Measurements from ENCODE around the gene PPP2R2D. TPM values are rescaled to one million over a fixed set of nuclear protein-coding genes. Genes with fewer than 3 reads are reported as not detected.
A peak's percentile ranks its signal among the peaks of the same experiment; 100 is the strongest.

Gene PPP2R2D
- total RNA-seq, 1 experiment from 2014 or later, result 33.2 TPM

GRCh38 chr10:132007681-132008080 is 106.9 kb downstream of the PPP2R2D start:
- no peak for ATAC-seq
- Mint-ChIP-seq H3K9me3 (peaks cover 14% of the 10 kb centered on the region), H3K27me3 (ENCODE audit: low read depth) (no peaks in the 10 kb centered on the region), H3K4me1 (peaks cover 69% of the 10 kb centered on the region), H3K27ac (peak overlapping the region; percentile 67), H3K36me3 (peaks cover 15% of the 10 kb centered on the region), H3K4me3 (no peak overlapping the region)
- TF ChIP-seq CBFB (CRISPR knock-in tag; IDR thresholded peaks at IDR 0.05; ENCODE audit: low read depth) (no peak), E2F1 (CRISPR knock-in tag; IDR thresholded peaks at IDR 0.05) (no peak), TEAD1 (CRISPR knock-in tag; IDR thresholded peaks at IDR 0.05) (no peak), SP1 (CRISPR knock-in tag; conservative IDR thresholded peaks at IDR 0.05) (no peak), USF2 (CRISPR knock-in tag; IDR thresholded peaks at IDR 0.05) (no peak), GTF2I (CRISPR knock-in tag; conservative IDR thresholded peaks at IDR 0.05) (no peak), USF1 (CRISPR knock-in tag; IDR thresholded peaks at IDR 0.05) (no peak), FOXK1 (CRISPR knock-in tag; IDR thresholded peaks at IDR 0.05) (no peak), SMAD3 (CRISPR knock-in tag; IDR thresholded peaks at IDR 0.05; ENCODE audit: borderline replicate concordance) (no peak), ZNF317 (CRISPR knock-in tag; IDR thresholded peaks at IDR 0.05; ENCODE audit: borderline replicate concordance, low read depth) (no peak), ZNF423 (CRISPR knock-in tag; IDR thresholded peaks at IDR 0.05) (no peak)
- TF ChIP-seq, protein P1, sequence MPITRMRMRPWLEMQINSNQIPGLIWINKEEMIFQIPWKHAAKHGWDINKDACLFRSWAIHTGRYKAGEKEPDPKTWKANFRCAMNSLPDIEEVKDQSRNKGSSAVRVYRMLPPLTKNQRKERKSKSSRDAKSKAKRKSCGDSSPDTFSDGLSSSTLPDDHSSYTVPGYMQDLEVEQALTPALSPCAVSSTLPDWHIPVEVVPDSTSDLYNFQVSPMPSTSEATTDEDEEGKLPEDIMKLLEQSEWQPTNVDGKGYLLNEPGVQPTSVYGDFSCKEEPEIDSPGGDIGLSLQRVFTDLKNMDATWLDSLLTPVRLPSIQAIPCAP (CRISPR knock-in tag; IDR thresholded peaks at IDR 0.05), result no peak
- TF ChIP-seq, protein P2, sequence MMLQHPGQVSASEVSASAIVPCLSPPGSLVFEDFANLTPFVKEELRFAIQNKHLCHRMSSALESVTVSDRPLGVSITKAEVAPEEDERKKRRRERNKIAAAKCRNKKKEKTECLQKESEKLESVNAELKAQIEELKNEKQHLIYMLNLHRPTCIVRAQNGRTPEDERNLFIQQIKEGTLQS (CRISPR knock-in tag; conservative IDR thresholded peaks at IDR 0.05), result no peak
- TF ChIP-seq, protein P3, sequence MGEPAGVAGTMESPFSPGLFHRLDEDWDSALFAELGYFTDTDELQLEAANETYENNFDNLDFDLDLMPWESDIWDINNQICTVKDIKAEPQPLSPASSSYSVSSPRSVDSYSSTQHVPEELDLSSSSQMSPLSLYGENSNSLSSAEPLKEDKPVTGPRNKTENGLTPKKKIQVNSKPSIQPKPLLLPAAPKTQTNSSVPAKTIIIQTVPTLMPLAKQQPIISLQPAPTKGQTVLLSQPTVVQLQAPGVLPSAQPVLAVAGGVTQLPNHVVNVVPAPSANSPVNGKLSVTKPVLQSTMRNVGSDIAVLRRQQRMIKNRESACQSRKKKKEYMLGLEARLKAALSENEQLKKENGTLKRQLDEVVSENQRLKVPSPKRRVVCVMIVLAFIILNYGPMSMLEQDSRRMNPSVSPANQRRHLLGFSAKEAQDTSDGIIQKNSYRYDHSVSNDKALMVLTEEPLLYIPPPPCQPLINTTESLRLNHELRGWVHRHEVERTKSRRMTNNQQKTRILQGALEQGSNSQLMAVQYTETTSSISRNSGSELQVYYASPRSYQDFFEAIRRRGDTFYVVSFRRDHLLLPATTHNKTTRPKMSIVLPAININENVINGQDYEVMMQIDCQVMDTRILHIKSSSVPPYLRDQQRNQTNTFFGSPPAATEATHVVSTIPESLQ (CRISPR knock-in tag; IDR thresholded peaks at IDR 0.05), result no peak
- TF ChIP-seq, protein P4, sequence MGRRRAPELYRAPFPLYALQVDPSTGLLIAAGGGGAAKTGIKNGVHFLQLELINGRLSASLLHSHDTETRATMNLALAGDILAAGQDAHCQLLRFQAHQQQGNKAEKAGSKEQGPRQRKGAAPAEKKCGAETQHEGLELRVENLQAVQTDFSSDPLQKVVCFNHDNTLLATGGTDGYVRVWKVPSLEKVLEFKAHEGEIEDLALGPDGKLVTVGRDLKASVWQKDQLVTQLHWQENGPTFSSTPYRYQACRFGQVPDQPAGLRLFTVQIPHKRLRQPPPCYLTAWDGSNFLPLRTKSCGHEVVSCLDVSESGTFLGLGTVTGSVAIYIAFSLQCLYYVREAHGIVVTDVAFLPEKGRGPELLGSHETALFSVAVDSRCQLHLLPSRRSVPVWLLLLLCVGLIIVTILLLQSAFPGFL (CRISPR knock-in tag; IDR thresholded peaks at IDR 0.05; ENCODE audit: borderline replicate concordance), result no peak
- TF ChIP-seq, protein P5, sequence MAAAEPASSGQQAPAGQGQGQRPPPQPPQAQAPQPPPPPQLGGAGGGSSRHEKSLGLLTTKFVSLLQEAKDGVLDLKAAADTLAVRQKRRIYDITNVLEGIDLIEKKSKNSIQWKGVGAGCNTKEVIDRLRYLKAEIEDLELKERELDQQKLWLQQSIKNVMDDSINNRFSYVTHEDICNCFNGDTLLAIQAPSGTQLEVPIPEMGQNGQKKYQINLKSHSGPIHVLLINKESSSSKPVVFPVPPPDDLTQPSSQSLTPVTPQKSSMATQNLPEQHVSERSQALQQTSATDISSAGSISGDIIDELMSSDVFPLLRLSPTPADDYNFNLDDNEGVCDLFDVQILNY (CRISPR knock-in tag; IDR thresholded peaks at IDR 0.05), result no peak
- TF ChIP-seq, protein P6, sequence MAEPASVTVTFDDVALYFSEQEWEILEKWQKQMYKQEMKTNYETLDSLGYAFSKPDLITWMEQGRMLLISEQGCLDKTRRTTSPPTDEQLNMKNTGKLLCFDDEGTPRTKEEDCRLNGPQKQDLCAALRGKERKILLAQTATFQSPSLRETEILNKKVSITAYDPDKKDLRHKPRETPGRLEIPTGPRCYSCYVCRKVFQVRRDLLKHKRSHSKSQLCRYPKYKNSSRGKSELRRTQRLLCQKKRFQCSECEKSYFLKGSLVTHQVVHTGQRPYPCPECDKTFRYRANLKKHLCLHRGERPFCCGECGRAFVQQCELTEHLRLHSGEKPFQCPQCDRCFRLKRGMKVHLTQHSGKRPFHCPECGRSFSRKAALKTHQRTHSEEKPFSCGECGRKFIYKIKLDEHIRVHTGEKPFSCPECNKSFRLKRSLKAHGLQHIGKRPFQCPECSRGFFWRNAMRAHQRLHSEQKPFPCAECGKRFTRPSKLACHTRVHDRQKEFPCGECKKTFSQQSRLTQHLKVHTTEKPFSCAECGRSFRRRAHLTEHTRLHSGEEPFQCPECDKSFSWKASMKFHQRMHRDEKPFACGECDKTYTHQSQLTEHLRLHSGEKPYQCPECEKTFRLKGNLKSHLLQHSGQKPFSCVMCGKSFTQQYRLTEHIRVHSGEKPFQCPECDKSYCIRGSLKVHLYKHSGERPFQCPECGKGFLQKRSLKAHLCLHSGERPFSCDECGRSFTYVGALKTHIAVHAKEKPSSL (CRISPR knock-in tag; conservative IDR thresholded peaks at IDR 0.05), result no peak
- TF ChIP-seq, protein P7, sequence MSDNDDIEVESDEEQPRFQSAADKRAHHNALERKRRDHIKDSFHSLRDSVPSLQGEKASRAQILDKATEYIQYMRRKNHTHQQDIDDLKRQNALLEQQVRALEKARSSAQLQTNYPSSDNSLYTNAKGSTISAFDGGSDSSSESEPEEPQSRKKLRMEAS (CRISPR knock-in tag; IDR thresholded peaks at IDR 0.05), result no peak
- CTCF ChIA-PET, result interaction anchor here (1.7 to 4.9 kb wide), 2 partner anchors 15 to 135 kb away, joined by 7 to 53 read pairs; no protein-coding TSS in a partner anchor
- POLR2A ChIA-PET, result interaction anchor here (1.4 kb wide), 1 partner anchor 10 kb away, joined by 3 read pairs; no protein-coding TSS in a partner anchor
- no peak for DNase-seq (ENCODE audit: low spot score)

Other genes with a start within 250 kb of the PPP2R2D start
- gene BNIP3, start 80.9 kb downstream of the PPP2R2D start, total RNA-seq (2021), result 113 to 203 TPM (median 189 TPM) in 3 replicates
- 1.2 to 1.7 TPM (median 1.4 TPM) in 3 replicates for gene JAKMIP3, start 164.9 kb downstream of the PPP2R2D start, total RNA-seq (2021)

Measured in WTC11 (cell line).